ENCODE results near the gene ABCG1.

Gene ABCG1

DNA sequence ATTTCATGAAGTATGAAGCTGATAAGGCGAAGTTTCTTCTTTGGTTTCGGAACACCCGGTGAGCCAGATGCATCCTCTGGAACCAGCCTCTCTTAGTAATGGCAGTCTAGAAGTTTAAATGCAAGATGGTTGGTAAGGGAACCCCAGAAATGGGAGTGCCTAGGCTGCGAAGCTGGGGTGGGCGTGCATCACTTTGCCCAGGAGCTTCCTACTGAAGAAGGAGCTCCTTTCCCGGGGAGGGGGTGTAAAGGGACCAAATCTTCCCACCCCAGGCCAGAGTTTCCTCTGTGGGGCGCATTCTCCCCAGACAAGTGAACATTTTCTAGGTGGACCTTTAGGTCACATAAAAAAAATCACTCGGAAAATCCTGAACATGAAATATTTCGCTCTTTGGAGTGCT is 127.5 kb downstream of the ABCG1 start:
- TF ChIP-seq, protein P1, sequence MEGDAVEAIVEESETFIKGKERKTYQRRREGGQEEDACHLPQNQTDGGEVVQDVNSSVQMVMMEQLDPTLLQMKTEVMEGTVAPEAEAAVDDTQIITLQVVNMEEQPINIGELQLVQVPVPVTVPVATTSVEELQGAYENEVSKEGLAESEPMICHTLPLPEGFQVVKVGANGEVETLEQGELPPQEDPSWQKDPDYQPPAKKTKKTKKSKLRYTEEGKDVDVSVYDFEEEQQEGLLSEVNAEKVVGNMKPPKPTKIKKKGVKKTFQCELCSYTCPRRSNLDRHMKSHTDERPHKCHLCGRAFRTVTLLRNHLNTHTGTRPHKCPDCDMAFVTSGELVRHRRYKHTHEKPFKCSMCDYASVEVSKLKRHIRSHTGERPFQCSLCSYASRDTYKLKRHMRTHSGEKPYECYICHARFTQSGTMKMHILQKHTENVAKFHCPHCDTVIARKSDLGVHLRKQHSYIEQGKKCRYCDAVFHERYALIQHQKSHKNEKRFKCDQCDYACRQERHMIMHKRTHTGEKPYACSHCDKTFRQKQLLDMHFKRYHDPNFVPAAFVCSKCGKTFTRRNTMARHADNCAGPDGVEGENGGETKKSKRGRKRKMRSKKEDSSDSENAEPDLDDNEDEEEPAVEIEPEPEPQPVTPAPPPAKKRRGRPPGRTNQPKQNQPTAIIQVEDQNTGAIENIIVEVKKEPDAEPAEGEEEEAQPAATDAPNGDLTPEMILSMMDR (IDR thresholded peaks at IDR 0.05; ENCODE audit: insufficient read depth, low read depth, low read length, missing control alignments), result no peak
- DNase-seq (ENCODE audit: low read depth), result no peak
- no peak overlapping the region for H3K4me3 ChIP-seq (ENCODE audit: low read length)

All from epithelial cell of esophagus (primary cell).